Measurements from ENCODE around the gene WDR35. TPM values are rescaled to one million over a fixed set of nuclear protein-coding genes. Genes with fewer than 3 reads are reported as not detected.

Gene WDR35
- total and polyA plus RNA-seq, 2 of the 4 experiments (the other 2 are of a cell fraction), result 3.4 to 8.1 TPM

- H3K56ac ChIP-seq (ENCODE audit: extremely low read depth, insufficient read depth, low read length), result no peak overlapping the region
- no peaks in the 10 kb centered on the region for H3K79me1 ChIP-seq (ENCODE audit: low read depth in 1 of 2, low read length in 2 of 2)
- H3K18ac ChIP-seq (ENCODE audit: low read depth, low read length), result no peak overlapping the region
- dilution Hi-C loops (cut with HindIII; ENCODE audit: low sequenced_read_pairs, unreplicated experiment) (no loop called here), in situ Hi-C loops (cut with MboI; ENCODE audit: low sequenced_read_pairs) (no loop called here), intact Hi-C loops (cut with micrococcal nuclease) (loop anchor here (10.0 kb wide), 1 partner anchor 889 kb away; the partner anchor contains the start of gene LDAH)
- H3K9ac ChIP-seq (ENCODE audit: low read depth, low read length), result no peak overlapping the region
- no peaks in the 10 kb centered on the region for H3K9me1 ChIP-seq (ENCODE audit: insufficient read depth, low read length)
- H2BK15ac ChIP-seq (ENCODE audit: low read depth, low read length), result no peak overlapping the region
- peaks cover 8% of the 10 kb centered on the region for H3K4me1 ChIP-seq (ENCODE audit: control insufficient read depth, insufficient read depth, low read length)
- H3K27ac ChIP-seq (ENCODE audit: insufficient read depth, low read length), result no peak overlapping the region
- no peak overlapping the region for H3K23ac ChIP-seq (ENCODE audit: low read depth, low read length)
- ChIA-PET CTCF (no interaction called here), POLR2A (ENCODE audit: unreplicated experiment) (no interaction called here)
- no peak overlapping the region for H2AK9ac ChIP-seq (replicated peaks; ENCODE audit: low read depth, low read length, poor library complexity)
- H4K5ac ChIP-seq (ENCODE audit: low read depth, low read length), result no peak overlapping the region
- H3K36me3 ChIP-seq (ENCODE audit: control insufficient read depth, insufficient read depth, low read length), result peaks cover 7% of the 10 kb centered on the region
- H2AK5ac ChIP-seq (ENCODE audit: low read depth, low read length), result no peak overlapping the region
- no peak overlapping the region for H4K8ac ChIP-seq (ENCODE audit: low read depth in 2 of 2, low read length in 2 of 2)
- H4K20me1 ChIP-seq (ENCODE audit: insufficient read depth, low read length), result no peaks in the 10 kb centered on the region
- H2BK120ac ChIP-seq (ENCODE audit: low read depth, low read length), result no peak overlapping the region
- no peak overlapping the region for H2BK5ac ChIP-seq (ENCODE audit: low read depth, low read length, poor library complexity, severe bottlenecking)
- DNase-seq (no peak), ATAC-seq (ENCODE audit: low read depth) (no peak)
- H4K91ac ChIP-seq (ENCODE audit: insufficient read depth, low read depth, low read length), result no peak overlapping the region
- H3K27me3 ChIP-seq (ENCODE audit: control insufficient read depth, insufficient read depth, low read length), result no peaks in the 10 kb centered on the region
- H3K4me3 ChIP-seq (ENCODE audit: insufficient read depth, low read depth, low read length), result no peak overlapping the region
- no peak overlapping the region for H2AFZ ChIP-seq (replicated peaks; ENCODE audit: low read length, poor library complexity)
- no peak overlapping the region for H3K14ac ChIP-seq (replicated peaks; ENCODE audit: low read depth, low read length)
- no TSS peak for BruUV-seq (replicated peaks)
- no peak overlapping the region for H3K4me2 ChIP-seq (ENCODE audit: low read depth, low read length)
- H3K4ac ChIP-seq (ENCODE audit: low read depth, low read length), result no peak overlapping the region
- TF ChIP-seq FOS (IDR thresholded peaks at IDR 0.05; ENCODE audit: low read depth, low read length) (no peak), RAD21 (IDR thresholded peaks at IDR 0.05; ENCODE audit: low read length) (no peak)
- H2BK20ac ChIP-seq (ENCODE audit: low read depth, low read length), result no peak overlapping the region
- WGBS, 2 experiments (ENCODE audit: extremely low coverage in 2 of 2, insufficient read length in 1 of 2), result no CpG with 5 or more reads among the region's 2 CpGs
- H3K9me3 ChIP-seq (ENCODE audit: control insufficient read depth, insufficient read depth, low read length), result no peaks in the 10 kb centered on the region
These were observed 53.7 kb downstream of the WDR35 start for GRCh38 chr2:19936203-19936602.
